CD4-positive, alpha-beta T cell treated with Interleukin-12 subunit alpha and Interleukin-12 subunit beta, for 1 hour (primary cell): ENCODE results near the gene OR4B1.

Experiments
- DNase-seq: peaks from one replicate; pipeline ENCODE4 v3.0.0-alpha.2; 2020

Gene OR4B1

DNA sequence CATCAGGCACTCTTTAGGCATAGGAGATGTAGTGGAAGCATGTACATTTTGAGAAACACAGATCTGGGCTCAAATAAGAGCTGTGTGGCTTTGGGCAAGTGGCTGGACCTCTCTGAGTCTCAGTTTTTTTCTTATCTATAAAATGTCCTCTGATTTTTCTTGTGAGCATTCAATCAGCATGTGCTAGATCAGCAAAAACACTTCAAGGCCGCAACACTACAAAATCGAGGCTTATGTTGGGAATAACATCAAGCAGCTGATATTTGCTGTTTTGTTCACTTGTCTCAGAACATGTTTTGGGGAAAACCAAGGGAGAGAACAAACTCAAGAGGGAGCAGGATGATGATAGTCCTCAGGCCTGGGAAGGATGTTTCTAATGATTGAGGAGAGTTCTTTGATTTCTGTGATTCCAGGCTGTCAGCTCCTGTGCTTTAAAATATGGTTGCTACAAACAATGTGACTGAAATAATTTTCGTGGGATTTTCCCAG is 46.9 kb downstream of the OR4B1 start, which contains the start of gene OR4X1:
TSS of gene OR4X1 (plus strand) at position 439 of the 489 bp plus-strand sequence. CDS start at position 439, 0 bp downstream.
- no peak for DNase-seq
